HG03575 (cell line): ENCODE results near the gene HPSE2.
"Not testable (repeated sequence)": the region's sequence is repeated elsewhere in the genome, so short reads cannot be mapped to it uniquely, and the experiment has no call there.

ENCODE experiments used
- ATAC-seq: cut with Tn5 transposase; IDR thresholded peaks from one replicate; pipeline ENCODE4 v1.9.1; 2021; ENCODE audit not compliant: unreplicated experiment, insufficient number of reproducible peaks, low FRiP score; ENCODE audit errors: extremely low read depth

HPSE2 gene

GRCh38 chr10:98567391-98568133 lies 668.1 kb downstream of the HPSE2 start:
- no peak for ATAC-seq

DNA sequence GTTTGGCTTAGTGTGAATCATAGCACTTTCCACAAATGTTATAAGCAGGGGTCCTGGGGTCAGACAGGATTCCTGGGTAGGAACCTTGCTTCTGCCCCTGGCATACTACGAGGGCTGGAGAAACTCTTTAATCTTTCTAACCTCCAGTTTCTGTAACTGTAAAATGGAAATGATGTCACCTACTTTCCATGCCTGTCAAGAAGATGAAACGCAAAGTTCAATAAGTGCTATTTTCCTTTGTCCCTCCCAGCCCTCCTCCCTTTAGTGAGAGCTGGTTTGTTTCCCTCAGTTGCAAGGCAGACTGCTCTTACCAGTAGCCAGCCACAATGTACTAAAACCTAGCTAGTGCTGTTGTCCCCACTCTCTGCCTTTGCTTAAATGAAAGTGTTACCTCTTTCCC lies 671.8 kb downstream of the HPSE2 start:
- no peak for ATAC-seq

DNA sequence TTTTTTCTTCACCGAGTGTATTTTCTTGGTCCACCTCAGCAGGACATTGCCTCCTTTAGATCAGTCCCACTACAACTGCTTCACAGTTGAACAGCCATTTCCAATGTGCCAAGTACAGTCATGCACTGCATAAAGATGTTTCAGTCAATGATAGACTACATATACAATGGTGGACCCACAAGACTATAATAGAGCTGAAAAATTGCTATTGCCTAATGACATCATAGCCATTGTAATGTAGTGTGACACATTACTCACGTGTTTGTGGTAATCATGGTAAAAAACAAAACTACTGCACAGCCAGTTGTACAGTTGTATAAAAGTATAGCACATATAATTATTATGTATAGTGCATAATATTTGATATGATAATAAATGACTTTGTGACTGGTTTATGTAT lies 675.1 kb downstream of the HPSE2 start:
- no peak for ATAC-seq

DNA sequence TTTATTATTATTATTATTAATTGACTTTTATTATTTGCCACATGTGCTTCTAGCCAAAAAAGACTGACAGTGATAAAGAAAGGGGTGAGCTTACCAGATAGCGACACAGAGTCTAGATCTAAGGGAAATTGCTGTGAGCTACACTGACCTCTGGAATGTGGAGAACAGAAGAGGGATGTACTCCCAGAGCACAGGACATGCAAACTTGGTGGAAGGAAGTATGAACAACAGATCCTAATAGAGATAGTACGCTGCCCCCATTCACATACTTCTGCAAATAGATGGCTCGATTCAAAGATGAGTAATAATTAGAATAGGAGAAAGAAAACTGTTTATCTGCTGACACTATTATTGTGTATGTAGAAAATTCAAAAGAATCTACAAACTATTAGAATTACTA lies 679.6 kb downstream of the HPSE2 start:
- ATAC-seq: no peak

- no peak for ATAC-seq
These were observed 680.5 kb downstream of the HPSE2 start for GRCh38 chr10:98555021-98555619.

DNA sequence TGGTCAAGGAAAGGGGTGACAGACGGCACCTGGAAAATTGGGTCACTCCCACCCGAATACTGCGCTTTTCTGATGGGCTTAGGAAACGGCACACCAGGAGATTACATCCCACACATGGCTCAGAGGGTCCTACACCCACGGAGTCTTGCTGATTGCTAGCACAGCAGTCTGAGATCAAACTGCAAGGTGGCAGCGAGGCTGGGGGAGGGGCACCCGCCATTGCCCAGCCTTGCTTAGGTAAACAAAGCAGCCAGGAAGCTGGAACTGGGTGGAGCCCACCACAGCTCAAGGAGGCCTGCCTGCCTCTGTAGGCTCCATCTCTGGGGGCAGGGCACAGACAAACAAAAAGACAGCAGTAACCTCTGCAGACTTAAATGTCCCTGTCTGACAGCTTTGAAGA lies 694.1 kb downstream of the HPSE2 start:
- not testable (repeated sequence) for ATAC-seq

DNA sequence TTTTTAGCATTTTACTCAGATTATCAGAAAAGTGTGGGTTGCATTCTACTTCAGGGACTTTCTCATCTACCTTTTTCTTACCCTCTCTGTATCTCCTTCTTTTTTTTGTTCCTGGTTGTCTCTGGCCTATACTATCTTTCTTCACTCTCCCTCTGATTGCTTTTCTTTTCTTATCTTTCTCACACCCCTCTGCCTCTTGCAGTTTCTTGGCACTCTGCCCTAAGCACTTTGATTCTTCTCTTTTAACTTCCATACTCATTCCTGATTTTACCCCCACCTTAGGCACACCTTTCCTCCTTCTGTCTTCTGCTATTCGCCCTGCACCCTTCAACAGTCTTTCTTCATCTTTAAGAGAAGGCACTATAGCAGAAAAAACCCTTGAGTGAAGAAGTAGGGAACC lies 696.1 kb downstream of the HPSE2 start:
- no peak for ATAC-seq

GRCh38 chr10:98538472-98538871 lies 697.2 kb downstream of the HPSE2 start:
- no peak for ATAC-seq

DNA sequence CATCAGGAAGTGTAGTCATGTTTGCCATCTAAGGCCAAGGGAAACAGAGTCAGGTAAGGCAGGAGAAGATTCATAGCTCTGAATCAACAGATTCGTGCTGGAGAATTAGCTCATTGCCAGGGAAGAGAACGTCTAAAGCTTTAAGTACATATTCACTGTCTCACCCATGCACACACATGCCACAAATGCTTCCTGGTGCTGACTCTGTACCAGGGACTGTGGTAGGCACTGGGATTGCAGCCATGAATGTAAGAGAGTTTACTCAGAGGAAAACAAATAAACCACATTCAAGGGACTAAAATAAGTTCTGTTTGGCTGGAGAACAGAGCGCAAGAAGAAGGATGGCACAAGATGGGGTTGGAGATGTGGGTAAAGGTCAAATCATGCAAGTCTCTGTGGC lies 699.1 kb downstream of the HPSE2 start:
- no peak for ATAC-seq

DNA sequence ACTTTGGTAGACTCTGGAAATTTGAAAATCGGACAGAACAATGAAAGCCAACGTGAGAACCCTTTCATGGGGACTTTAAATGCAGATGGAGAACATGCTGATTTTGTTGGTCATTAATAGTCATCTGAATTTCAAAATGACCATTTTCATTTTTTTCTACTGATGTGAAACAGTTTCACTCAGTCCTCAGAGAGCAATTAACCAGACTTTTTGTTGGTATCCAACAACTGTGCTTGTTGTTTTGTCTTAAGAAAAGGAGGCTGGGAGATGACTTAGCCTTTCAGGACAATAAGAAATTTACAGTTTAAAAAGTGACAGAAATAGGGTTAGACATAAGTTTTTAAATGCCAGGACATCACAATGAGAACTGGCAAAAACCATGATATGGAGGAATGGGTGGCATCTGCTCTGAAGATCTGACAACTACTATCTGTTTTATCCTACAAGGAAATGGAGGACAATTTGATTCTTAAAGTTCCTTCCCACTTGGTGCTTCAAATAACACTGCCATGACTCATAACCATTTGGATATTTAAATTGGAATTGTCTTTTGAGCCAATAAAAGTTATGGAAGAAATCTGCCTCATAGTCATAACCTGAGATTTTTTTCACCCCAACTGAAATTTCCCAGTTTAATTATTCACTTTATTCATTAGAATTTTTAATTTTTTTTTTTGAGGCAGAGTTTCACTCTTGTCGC lies 701.8 kb downstream of the HPSE2 start:
- no peak for ATAC-seq

- no peak for ATAC-seq
These were observed 702.4 kb downstream of the HPSE2 start for GRCh38 chr10:98533241-98533640.

- no peak for ATAC-seq
These were observed 706.9 kb downstream of the HPSE2 start for GRCh38 chr10:98528805-98529183.

DNA sequence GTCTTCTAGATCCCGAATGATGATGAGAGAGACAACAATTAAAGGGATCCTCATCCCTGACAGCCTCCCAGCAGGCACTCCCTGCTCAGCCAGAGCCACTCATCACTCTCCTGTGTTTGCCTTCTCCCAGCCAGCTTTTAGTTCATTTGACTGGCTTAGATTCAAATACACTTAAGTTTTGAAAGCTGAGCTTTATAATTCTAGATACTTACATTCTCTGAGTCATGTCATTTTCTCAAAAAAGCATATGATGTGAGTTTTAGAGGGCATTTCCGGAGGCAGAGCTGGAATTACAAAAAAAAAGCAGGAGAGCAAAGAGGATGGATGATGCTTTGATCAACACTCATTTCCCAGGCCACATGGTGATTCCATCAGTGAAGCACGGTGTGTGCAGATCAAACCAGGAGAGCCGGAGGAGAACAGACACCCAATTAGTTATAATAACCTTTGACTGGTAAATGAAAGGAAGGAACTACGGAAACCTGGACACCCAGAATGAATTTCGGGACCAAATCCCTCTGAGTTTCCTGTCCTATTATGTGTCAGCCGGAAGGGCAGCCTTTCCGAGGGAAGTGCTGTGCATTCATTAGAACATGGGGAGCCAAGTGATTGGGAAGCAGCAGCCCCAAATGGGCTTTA lies 707.4 kb downstream of the HPSE2 start:
- ATAC-seq: no peak

GRCh38 chr10:98525969-98526368 lies 709.7 kb downstream of the HPSE2 start:
- ATAC-seq: no peak

DNA sequence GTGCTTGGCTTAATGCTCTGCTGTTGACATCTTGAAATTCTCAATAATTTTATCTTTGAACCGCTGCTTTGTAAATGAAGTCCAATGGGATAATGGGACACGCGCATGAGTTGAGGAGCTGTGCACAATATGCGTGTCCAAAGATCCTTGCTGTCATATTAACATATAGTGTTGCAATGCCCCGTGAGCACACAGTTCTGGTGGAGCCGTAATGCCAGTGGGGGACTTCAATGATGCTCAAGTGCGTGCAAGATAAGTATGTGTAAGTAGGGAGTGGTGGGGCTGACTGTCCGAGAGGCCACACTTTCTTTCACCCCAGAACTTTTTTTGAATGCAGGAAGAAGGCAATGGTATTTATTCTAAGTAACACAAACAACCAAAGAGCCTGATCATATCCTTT lies 711.5 kb downstream of the HPSE2 start:
- no peak for ATAC-seq

DNA sequence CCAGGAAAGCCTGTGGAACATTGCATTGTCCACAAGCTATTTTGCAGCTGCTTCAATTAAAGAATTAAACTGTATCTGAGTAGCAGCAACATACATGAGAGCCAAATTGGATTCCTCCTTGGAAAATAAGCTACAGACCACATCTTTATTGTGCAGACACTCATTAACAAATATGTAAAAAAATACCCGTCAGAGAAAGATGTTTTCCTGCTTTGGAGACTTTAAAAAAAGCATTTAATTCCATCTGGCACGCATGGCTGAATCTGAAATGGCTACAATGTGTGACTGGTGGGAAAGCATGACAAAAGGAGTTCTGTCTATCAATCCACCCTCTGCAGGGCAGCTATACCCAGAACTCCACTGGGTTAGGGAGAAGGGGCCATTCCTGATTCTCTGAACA lies 715.8 kb downstream of the HPSE2 start:
- ATAC-seq: no peak

- ATAC-seq: no peak
These were observed 718.0 kb downstream of the HPSE2 start for GRCh38 chr10:98517672-98518071.

DNA sequence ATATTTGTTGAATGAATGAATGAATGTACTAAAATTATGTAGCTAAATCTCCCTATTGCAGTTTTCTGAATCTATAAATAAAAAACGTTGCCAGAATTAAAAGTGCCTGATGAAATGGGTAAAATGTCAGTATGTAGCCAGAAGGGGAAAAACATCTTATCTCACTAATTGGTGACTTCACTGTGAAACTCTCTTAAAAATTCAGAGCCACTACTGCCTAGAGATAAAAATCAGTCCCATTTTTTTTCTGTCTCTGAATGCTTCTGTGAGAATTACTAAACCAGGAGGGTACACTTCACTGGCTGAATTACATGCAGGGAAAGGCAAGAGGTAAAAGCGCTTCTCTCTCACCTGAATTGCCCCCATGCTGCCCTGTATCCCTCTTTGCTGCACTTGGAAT lies 719.3 kb downstream of the HPSE2 start:
- no peak for ATAC-seq

DNA sequence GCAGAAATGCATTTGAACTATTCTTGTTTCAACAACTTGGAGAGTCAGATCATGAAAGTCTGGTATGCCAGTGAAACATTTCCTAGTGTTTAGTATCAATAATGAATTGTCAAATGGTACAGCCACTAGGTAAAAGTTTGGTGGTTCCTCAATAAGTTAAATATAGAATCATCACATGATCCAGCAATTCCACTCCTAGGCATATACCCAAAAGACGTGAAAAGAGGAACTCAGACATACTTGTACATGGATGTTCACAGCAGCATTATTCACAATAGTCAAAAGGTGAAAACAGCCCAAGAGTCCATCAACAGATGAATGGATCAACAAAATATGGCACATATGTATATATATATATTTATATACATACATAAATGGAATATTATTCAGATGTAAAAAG lies 721.9 kb downstream of the HPSE2 start:
- no peak for ATAC-seq

DNA sequence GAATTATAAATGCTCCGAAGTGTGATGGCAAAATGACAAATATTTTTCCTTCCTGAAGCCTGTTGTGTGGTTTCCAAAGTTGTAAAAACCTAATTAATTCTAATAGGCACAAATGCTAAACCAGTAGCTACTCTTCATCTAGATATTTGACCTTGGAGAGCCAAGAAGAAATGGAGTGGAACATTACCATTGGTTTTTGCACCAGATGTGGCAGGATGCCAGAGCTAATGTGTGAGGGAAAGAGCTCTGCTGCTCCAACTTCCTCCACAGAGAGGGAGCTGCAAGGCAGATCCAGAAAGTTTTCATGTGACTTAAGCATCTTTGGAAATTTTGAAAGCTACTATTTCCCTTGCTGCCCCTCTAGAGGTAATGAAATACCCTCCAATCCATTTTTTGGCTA lies 723.8 kb downstream of the HPSE2 start:
- no peak for ATAC-seq
